Skin epidermis (tissue), 12 donors: ENCODE data around the gene RAB8B.

ENCODE experiments used
- H3K27ac ChIP-seq, 21 experiments: fragments of 200-600 bp; sonication (generic) in 11 of 21; one replicate each; pipeline ENCODE4 v1.5.0; 2020; ENCODE audit warnings: mild to moderate bottlenecking in 3 of 21, inconsistent platforms in 2 of 21, moderate library complexity in 2 of 21
- H3K4me3 ChIP-seq, 7 experiments: fragments of 200-600 bp; sonication (generic) in 2 of 7; one replicate each; pipeline ENCODE4 v1.5.0; 2020; ENCODE audit warnings: inconsistent platforms in 2 of 7, mild to moderate bottlenecking in 2 of 7, moderate library complexity in 1 of 7

Gene RAB8B

GRCh38 chr15:63188926-63189871, at the start of gene RAB8B:
Gene RAB8B (plus strand): TSS chr15:63189606. CDS start chr15:63189625, 19 bp downstream.
- H3K27ac ChIP-seq: peak within 1 kb of the TSS; percentile 74 to 96 (median 89)

GRCh38 chr15:63140936-63141335, 48.5 kb upstream of the RAB8B start:
- Histone ChIP-seq H3K4me3 (no peak overlapping the region), H3K27ac (no peak overlapping the region)

More at GRCh38 chr15:63188926-63189871, at the start of gene RAB8B:
- peak within 1 kb of the TSS; percentile 65 to 93 (median 87) for H3K4me3 ChIP-seq

GRCh38 chr15:63145426-63145825, 44.0 kb upstream of the RAB8B start:
- H3K4me3 ChIP-seq: no peak overlapping the region

GRCh38 chr15:63146684-63147083, 42.7 kb upstream of the RAB8B start:
- no peak overlapping the region for H3K27ac ChIP-seq
- no peak overlapping the region for H3K4me3 ChIP-seq

More at GRCh38 chr15:63145426-63145825, 44.0 kb upstream of the RAB8B start:
- H3K27ac ChIP-seq: no peak overlapping the region

GRCh38 chr15:63151665-63152064, 37.7 kb upstream of the RAB8B start:
- H3K4me3 ChIP-seq: no peak overlapping the region
- H3K27ac ChIP-seq: no peak overlapping the region

GRCh38 chr15:63155486-63155885, 33.9 kb upstream of the RAB8B start:
- Histone ChIP-seq H3K27ac (peak overlapping the region in 3 of 21 experiments; percentile 11 to 97 (median 97)), H3K4me3 (peak overlapping the region in 5 of 7 experiments; percentile 47 to 94 (median 73))

- H3K27ac ChIP-seq: peak overlapping the region in 20 of 21 experiments; percentile 80 to 99 (median 96)
- peak overlapping the region; percentile 47 to 94 (median 73) for H3K4me3 ChIP-seq
These were observed 33.2 kb upstream of the RAB8B start for GRCh38 chr15:63156086-63156710.

- H3K27ac ChIP-seq: peak overlapping the region; percentile 80 to 99 (median 96)
- H3K4me3 ChIP-seq: peak overlapping the region; percentile 47 to 94 (median 73)
These were observed 32.7 kb upstream of the RAB8B start for GRCh38 chr15:63156755-63157117.

- peak within 1 kb of the TSS; percentile 47 to 94 (median 73) for H3K4me3 ChIP-seq
- peak within 1 kb of the TSS; percentile 80 to 99 (median 96) for H3K27ac ChIP-seq
These were observed 32.1 kb upstream of the RAB8B start, which contains the start of gene RPS27L for GRCh38 chr15:63157118-63157843. Gene RPS27L (minus strand): TSS chr15:63157477. CDS start chr15:63157405, 72 bp downstream.

GRCh38 chr15:63157891-63158431, 31.4 kb upstream of the RAB8B start:
- Histone ChIP-seq H3K4me3 (peak overlapping the region; percentile 47 to 94 (median 73)), H3K27ac (peak overlapping the region; percentile 80 to 99 (median 96))

- Histone ChIP-seq H3K4me3 (no peak overlapping the region), H3K27ac (no peak overlapping the region)
These were observed 28.8 kb upstream of the RAB8B start for GRCh38 chr15:63160638-63161037.

GRCh38 chr15:63163217-63163616, 26.2 kb upstream of the RAB8B start:
- no peak overlapping the region for H3K4me3 ChIP-seq
- no peak overlapping the region for H3K27ac ChIP-seq

GRCh38 chr15:63165166-63165859, 24.1 kb upstream of the RAB8B start:
- Histone ChIP-seq H3K27ac (no peak overlapping the region), H3K4me3 (no peak overlapping the region)

- Histone ChIP-seq H3K27ac (no peak overlapping the region), H3K4me3 (no peak overlapping the region)
These were observed 23.2 kb upstream of the RAB8B start for GRCh38 chr15:63166219-63166618.

- no peak overlapping the region for H3K27ac ChIP-seq
- H3K4me3 ChIP-seq: no peak overlapping the region
These were observed 19.6 kb upstream of the RAB8B start for GRCh38 chr15:63169788-63170187.

GRCh38 chr15:63172376-63172775, 17.0 kb upstream of the RAB8B start:
- no peak overlapping the region for H3K27ac ChIP-seq

GRCh38 chr15:63172851-63173451, 16.5 kb upstream of the RAB8B start:
- Histone ChIP-seq H3K27ac (no peak overlapping the region), H3K4me3 (no peak overlapping the region)

More at GRCh38 chr15:63172376-63172775, 17.0 kb upstream of the RAB8B start:
- H3K4me3 ChIP-seq: no peak overlapping the region

GRCh38 chr15:63176302-63176701, 13.1 kb upstream of the RAB8B start:
- Histone ChIP-seq H3K4me3 (no peak overlapping the region), H3K27ac (no peak overlapping the region)

GRCh38 chr15:63178034-63178433, 11.4 kb upstream of the RAB8B start:
- H3K27ac ChIP-seq: no peak overlapping the region
- no peak overlapping the region for H3K4me3 ChIP-seq
